Placental pericyte (primary cell): ENCODE data around the gene FLVCR2. TPM values are rescaled to one million over a fixed set of nuclear protein-coding genes. Genes with fewer than 3 reads are reported as not detected.

Experiments used
- small RNA-seq: library from RNA; depleted of rRNA; stranded (forward); fragments of <200 nt; gene quantifications from one replicate; pipeline ENCODE3, GENCODE V24; 2012; ENCODE audit warnings: low replicate concordance
- total RNA-seq: library from RNA; depleted of rRNA; stranded (reverse); fragments of >200 nt; gene quantifications from 2 replicates; pipeline ENCODE4 v1.2.3, GENCODE V29; 2012

FLVCR2 gene
- 1.1 and 1.3 TPM in 2 replicates for total RNA-seq

GRCh38 chr14:75578102-75578785, at the start of gene FLVCR2:
Gene FLVCR2, plus strand, starts transcription at chr14:75578620. Its CDS starts 353 bp downstream, at chr14:75578973.

GRCh38 chr14:75660630-75661498, 82.4 kb downstream of the FLVCR2 start, which contains the start of the genes ERG28 and TTLL5:
Gene ERG28, minus strand, starts transcription at chr14:75660876. Its CDS starts 3,374 bp downstream, at chr14:75657502.
Gene TTLL5, plus strand, starts transcription at chr14:75661246. Its CDS starts 1,904 bp downstream, at chr14:75663150.

Small RNA genes within 50 kb of the gene (small RNA-seq; reads per million reads assigned to genes)
- 0.62 reads per million, percentile 26 among the genes with 10 or more reads in this experiment for gene RNA5SP387

Other genes with a start within 250 kb of the FLVCR2 start
- gene JDP2, start 150.6 kb upstream of the FLVCR2 start, total RNA-seq = 28.2 and 77.3 TPM in 2 replicates
- gene BATF, start 56.2 kb upstream of the FLVCR2 start, total RNA-seq = 0.66 and 0.72 TPM in 2 replicates
- gene ERG28, start 82.3 kb downstream of the FLVCR2 start, total RNA-seq = 7.7 and 15.8 TPM in 2 replicates
- 19.5 and 38.4 TPM in 2 replicates for gene TTLL5, start 82.6 kb downstream of the FLVCR2 start, total RNA-seq